HL-60 (cell line): ENCODE data around the gene VRK3.

Source experiments
- DNase-seq, 2 experiments: peaks; one replicate each; pipeline ENCODE4 v3.0.0-alpha.2; 2010 to 2020; ENCODE audit warnings: low read depth in 1 of 2, low spot score in 1 of 2
- H3K27ac ChIP-seq: fragments of 250-450 bp; sonication (Bioruptor Pico); replicated peaks from 2 replicates; pipeline ENCODE4 v1.5.1; 2020; ENCODE audit warnings: mild to moderate bottlenecking, moderate library complexity
- H3K27me3 ChIP-seq: fragments of 250-450 bp; sonication (Bioruptor Pico); 2 replicates; pipeline ENCODE4 v1.5.1; 2021; ENCODE audit warnings: mild to moderate bottlenecking, moderate library complexity; ENCODE audit not compliant: insufficient read depth, poor library complexity, severe bottlenecking
- H3K4me3 ChIP-seq: replicated peaks from 2 replicates; pipeline ENCODE4 v1.5.1; 2011; ENCODE audit warnings: mild to moderate bottlenecking, control low read depth, low read length; ENCODE audit not compliant: insufficient read depth
- CTCF ChIP-seq: IDR thresholded peaks from one replicate; pipeline ENCODE4 v1.5.1; 2011; ENCODE audit warnings: low read length, control low read depth, inconsistent platforms; ENCODE audit not compliant: insufficient read depth
- GABPA ChIP-seq: IDR thresholded peaks from 2 replicates; pipeline ENCODE4 v1.6.1; 2012; ENCODE audit warnings: low read depth
- POLR2AphosphoS5 ChIP-seq: IDR thresholded peaks from 2 replicates; pipeline ENCODE4 v1.6.1; 2012; ENCODE audit warnings: low read depth
- SPI1 ChIP-seq: IDR thresholded peaks from 2 replicates; pipeline ENCODE4 v1.6.1; 2012; ENCODE audit warnings: low read depth, mild to moderate bottlenecking, borderline replicate concordance
- TF ChIP-seq, protein P1 (sequence below): IDR thresholded peaks from 2 replicates; pipeline ENCODE4 v1.6.1; 2012; ENCODE audit warnings: low read depth; ENCODE audit not compliant: insufficient replicate concordance

VRK3 gene

GRCh38 chr19:50036908-50037307 is 11.7 kb upstream of the VRK3 start:
- DNase-seq: no peak
- H3K27ac ChIP-seq: no peak overlapping the region
- no peaks in the 10 kb centered on the region for H3K27me3 ChIP-seq
- H3K4me3 ChIP-seq: no peak overlapping the region
- TF ChIP-seq GABPA: no peak
- no peak for TF ChIP-seq POLR2AphosphoS5
- no peak for TF ChIP-seq SPI1
- no peak for TF ChIP-seq CTCF
- TF ChIP-seq, protein P1, sequence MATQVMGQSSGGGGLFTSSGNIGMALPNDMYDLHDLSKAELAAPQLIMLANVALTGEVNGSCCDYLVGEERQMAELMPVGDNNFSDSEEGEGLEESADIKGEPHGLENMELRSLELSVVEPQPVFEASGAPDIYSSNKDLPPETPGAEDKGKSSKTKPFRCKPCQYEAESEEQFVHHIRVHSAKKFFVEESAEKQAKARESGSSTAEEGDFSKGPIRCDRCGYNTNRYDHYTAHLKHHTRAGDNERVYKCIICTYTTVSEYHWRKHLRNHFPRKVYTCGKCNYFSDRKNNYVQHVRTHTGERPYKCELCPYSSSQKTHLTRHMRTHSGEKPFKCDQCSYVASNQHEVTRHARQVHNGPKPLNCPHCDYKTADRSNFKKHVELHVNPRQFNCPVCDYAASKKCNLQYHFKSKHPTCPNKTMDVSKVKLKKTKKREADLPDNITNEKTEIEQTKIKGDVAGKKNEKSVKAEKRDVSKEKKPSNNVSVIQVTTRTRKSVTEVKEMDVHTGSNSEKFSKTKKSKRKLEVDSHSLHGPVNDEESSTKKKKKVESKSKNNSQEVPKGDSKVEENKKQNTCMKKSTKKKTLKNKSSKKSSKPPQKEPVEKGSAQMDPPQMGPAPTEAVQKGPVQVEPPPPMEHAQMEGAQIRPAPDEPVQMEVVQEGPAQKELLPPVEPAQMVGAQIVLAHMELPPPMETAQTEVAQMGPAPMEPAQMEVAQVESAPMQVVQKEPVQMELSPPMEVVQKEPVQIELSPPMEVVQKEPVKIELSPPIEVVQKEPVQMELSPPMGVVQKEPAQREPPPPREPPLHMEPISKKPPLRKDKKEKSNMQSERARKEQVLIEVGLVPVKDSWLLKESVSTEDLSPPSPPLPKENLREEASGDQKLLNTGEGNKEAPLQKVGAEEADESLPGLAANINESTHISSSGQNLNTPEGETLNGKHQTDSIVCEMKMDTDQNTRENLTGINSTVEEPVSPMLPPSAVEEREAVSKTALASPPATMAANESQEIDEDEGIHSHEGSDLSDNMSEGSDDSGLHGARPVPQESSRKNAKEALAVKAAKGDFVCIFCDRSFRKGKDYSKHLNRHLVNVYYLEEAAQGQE: no peak

DNA sequence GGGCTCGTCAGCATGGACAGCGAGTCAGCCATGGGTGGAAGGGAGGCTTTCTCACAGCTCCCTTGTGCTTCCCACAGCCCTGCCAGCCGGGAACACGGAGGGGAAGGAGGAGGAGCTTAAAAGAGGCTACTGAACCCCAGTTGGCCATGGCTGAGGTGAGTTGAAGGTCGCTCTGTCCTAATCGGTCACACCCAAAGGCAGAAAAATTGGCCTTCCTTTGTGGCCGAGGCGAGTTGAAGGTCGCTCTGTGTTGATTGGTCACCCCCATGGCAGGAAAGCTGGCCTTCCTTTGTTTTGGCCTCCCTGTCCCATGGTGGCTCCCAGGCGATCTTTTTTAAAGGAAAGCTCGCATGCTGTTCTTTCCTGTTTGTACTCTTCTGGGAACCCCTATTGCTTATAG is 5.8 kb upstream of the VRK3 start:
- H3K4me3 ChIP-seq: no peak overlapping the region
- no peak for DNase-seq
- TF ChIP-seq POLR2AphosphoS5 (no peak), SPI1 (no peak), CTCF (no peak), GABPA (no peak)
- TF ChIP-seq, protein P1: no peak
- no peak overlapping the region for H3K27ac ChIP-seq
- H3K27me3 ChIP-seq: no peaks in the 10 kb centered on the region

DNA sequence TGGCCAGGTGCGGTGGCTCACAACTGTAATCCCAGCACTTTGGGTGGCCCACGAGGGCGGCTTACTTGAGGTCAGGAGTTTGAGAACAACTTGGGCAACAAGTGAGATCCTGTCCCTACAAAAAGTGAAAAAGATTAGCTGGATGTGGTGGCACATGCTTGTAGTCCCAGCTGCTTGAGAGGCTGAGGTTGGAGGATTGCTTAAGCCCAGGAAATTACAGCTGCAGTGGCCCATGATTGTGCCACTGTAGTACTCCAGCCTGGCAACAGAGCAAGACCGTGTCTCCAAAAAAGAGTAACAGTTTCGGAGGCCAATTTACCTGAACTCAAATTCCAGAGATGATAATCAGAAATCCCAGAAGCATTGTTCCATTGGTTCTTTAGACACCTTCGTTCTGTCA is 5.1 kb upstream of the VRK3 start:
- no peaks in the 10 kb centered on the region for H3K27me3 ChIP-seq
- TF ChIP-seq POLR2AphosphoS5: peak; percentile 61; the same call in 1 of the 2 replicates
- TF ChIP-seq, protein P1: no peak
- H3K27ac ChIP-seq: peak overlapping the region; percentile 47
- peak in 1 of 2 experiments; percentile 79 for DNase-seq
- H3K4me3 ChIP-seq: no peak overlapping the region

DNA sequence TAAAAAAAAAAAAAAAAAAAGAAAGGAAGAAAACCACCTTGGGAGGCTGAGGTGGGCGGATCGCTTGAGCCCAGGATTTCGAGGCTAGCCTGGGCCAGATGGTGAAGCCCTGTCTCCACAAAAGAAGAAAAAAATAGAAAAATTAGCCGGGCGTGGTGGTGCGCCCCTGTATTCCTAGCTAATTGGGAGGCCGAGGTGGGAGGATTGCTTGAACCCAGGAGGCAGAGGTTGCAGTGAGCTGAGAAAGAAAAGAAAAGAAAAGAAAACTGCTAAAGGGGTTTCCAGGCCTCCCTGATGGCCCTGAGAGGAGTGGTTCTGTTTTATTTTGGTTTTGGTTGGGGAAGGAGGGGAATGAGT is 1.4 kb upstream of the VRK3 start:
- TF ChIP-seq, protein P1: no peak
- no peak for TF ChIP-seq GABPA
- no peak for TF ChIP-seq SPI1
- TF ChIP-seq POLR2AphosphoS5: no peak
- no peak for TF ChIP-seq CTCF
- H3K27me3 ChIP-seq: no peaks in the 10 kb centered on the region
- no peak for DNase-seq
- peak overlapping the region; percentile 48; the same call in 1 of the 2 replicates for H3K4me3 ChIP-seq
- H3K27ac ChIP-seq: no peak overlapping the region; the same call in 1 of the 2 replicates
